Caco-2 (cell line): ENCODE measurements around the gene CDKAL1. TPM values are rescaled to one million over a fixed set of nuclear protein-coding genes. Genes with fewer than 3 reads are reported as not detected.
A peak's percentile ranks its signal among the peaks of the same experiment; 100 is the strongest.

Experiments
- BruUV-seq: library from RNA; stranded (reverse); fragments of 400-500 nt; replicated peaks from 2 replicates; lab custom pipeline; 2021; lab: Mats Ljungman, UMichigan
- CTCF ChIA-PET: fragments of 300-600 bp; sonication (Branson Sonifier 250); formaldehyde crosslinking; loops from one replicate; lab custom pipeline; 2022; ENCODE audit warnings: antibody characterized with exemption; lab: Charles Lee
- POLR2A ChIA-PET: fragments of 300-600 bp; sonication (Branson Sonifier 250); formaldehyde crosslinking; loops from one replicate; lab custom pipeline; 2022; ENCODE audit warnings: antibody characterized with exemption; lab: Charles Lee
- DNase-seq, 2 experiments: peaks; one replicate each; pipeline versions ENCODE4 v3.0.0 to v3.0.0-alpha.2; 2020 to 2022
- H3K27me3 ChIP-seq: replicated peaks from 2 replicates; pipeline ENCODE4 v1.6.0; 2011; ENCODE audit warnings: low read length; ENCODE audit not compliant: control insufficient read depth, insufficient read depth
- H3K36me3 ChIP-seq: 2 replicates; pipeline ENCODE4 v1.5.1; 2011; ENCODE audit warnings: low read length; ENCODE audit not compliant: control insufficient read depth, insufficient read depth
- H3K4me1 ChIP-seq: fragments of 250-450 bp; sonication (Bioruptor Pico); 2 replicates; pipeline ENCODE4 v1.5.1; 2020; ENCODE audit warnings: mild to moderate bottlenecking
- H3K4me3 ChIP-seq: 2 replicates; pipeline ENCODE4 v1.5.1; 2011; ENCODE audit warnings: low read depth, mild to moderate bottlenecking, control low read depth, low read length
- H3K9me3 ChIP-seq: fragments of 250-450 bp; sonication (Bioruptor Pico); 2 replicates; pipeline ENCODE4 v1.5.1; 2020; ENCODE audit warnings: mild to moderate bottlenecking, moderate library complexity
- H3K27ac Mint-ChIP-seq: one replicate; pipeline ENCODE4 v1.8.0; 2022; ENCODE audit warnings: mixed read lengths; ENCODE audit not compliant: unreplicated experiment
- H3K27me3 Mint-ChIP-seq: one replicate; pipeline ENCODE4 v1.8.0; 2022; ENCODE audit warnings: mixed read lengths; ENCODE audit not compliant: insufficient read depth, unreplicated experiment
- H3K36me3 Mint-ChIP-seq: one replicate; pipeline ENCODE4 v1.8.0; 2022; ENCODE audit warnings: mild to moderate bottlenecking, mixed read lengths; ENCODE audit not compliant: insufficient read depth, unreplicated experiment
- H3K4me1 Mint-ChIP-seq: one replicate; pipeline ENCODE4 v1.8.0; 2022; ENCODE audit warnings: low read depth, mixed read lengths; ENCODE audit not compliant: unreplicated experiment
- H3K4me3 Mint-ChIP-seq: one replicate; pipeline ENCODE4 v1.8.0; 2022; ENCODE audit warnings: mild to moderate bottlenecking, moderate library complexity, mixed read lengths; ENCODE audit not compliant: unreplicated experiment
- H3K9me3 Mint-ChIP-seq: one replicate; pipeline ENCODE4 v1.8.0; 2022; ENCODE audit warnings: mixed read lengths; ENCODE audit not compliant: unreplicated experiment
- CTCF ChIP-seq, 2 experiments: fragments of 200-600 bp in 1 of 2; IDR thresholded peaks; 1 replicate in 1 of 2; 2 replicates in 1 of 2; pipeline versions ENCODE4 v1.5.1 to v1.8.0; 2011 to 2022; ENCODE audit warnings: antibody characterized with exemption in 1 of 2, control low read depth in 1 of 2, inconsistent platforms in 1 of 2, low read depth in 1 of 2, low read length in 1 of 2, mild to moderate bottlenecking in 1 of 2, moderate library complexity in 1 of 2; ENCODE audit not compliant: insufficient read depth in 1 of 2, severe bottlenecking in 1 of 2, unreplicated experiment in 1 of 2
- intact Hi-C: fragments of 100-400 bp; cut with micrococcal nuclease; formaldehyde crosslinking; loops from one replicate; pipeline ENCODE4 v1.10.0; 2022; ENCODE audit not compliant: unreplicated experiment
- total RNA-seq: library from RNA; stranded (reverse); gene quantifications from 2 replicates; pipeline ENCODE4 v1.2.3, GENCODE V29; 2022

Gene CDKAL1
- total RNA-seq, 1 experiment from 2014 or later = 18.7 TPM

GRCh38 chr6:20533746-20534294, 437 bp upstream of the CDKAL1 start:
- BruUV-seq = TSS peak; percentile 69
- no peak for TF ChIP-seq CTCF (IDR thresholded peaks at IDR 0.05; ENCODE audit: insufficient read depth in 1 of 2, low read depth in 1 of 2, low read length in 1 of 2, severe bottlenecking in 1 of 2, unreplicated experiment in 1 of 2)
- Mint-ChIP-seq H3K27me3 (no peaks in the 10 kb centered on the region), H3K4me1 (peaks cover 11% of the 10 kb centered on the region), H3K27ac (peak overlapping the region; percentile 90), H3K4me3 (peak overlapping the region; percentile 93), H3K9me3 (no peaks in the 10 kb centered on the region), H3K36me3 (peaks cover 5% of the 10 kb centered on the region)
- POLR2A ChIA-PET = interaction anchor here (1.1 kb wide), 1 partner anchor 130 kb away, joined by 5 read pairs; no protein-coding TSS in a partner anchor
- intact Hi-C loops = no loop called here
- CTCF ChIA-PET = interaction anchor here (1.0 kb wide), 1 partner anchor 30 kb away, joined by 3 read pairs; no protein-coding TSS in a partner anchor
- H3K36me3 ChIP-seq = peaks cover 1% of the 10 kb centered on the region; the same call in 1 of the 2 replicates
- no peaks in the 10 kb centered on the region for H3K9me3 ChIP-seq
- peaks cover 5% of the 10 kb centered on the region; the same call in 1 of the 2 replicates for H3K4me1 ChIP-seq
- H3K27me3 ChIP-seq = no peaks in the 10 kb centered on the region
- peak overlapping the region; percentile 87 for H3K4me3 ChIP-seq
- no peak for DNase-seq

- no peaks in the 10 kb centered on the region for H3K9me3 Mint-ChIP-seq
- Histone ChIP-seq H3K27me3 (no peaks in the 10 kb centered on the region), H3K36me3 (peaks cover 1% of the 10 kb centered on the region; the same call in 1 of the 2 replicates), H3K4me1 (peaks cover 5% of the 10 kb centered on the region; the same call in 1 of the 2 replicates), H3K9me3 (no peaks in the 10 kb centered on the region), H3K4me3 (no peak overlapping the region)
- peaks cover 11% of the 10 kb centered on the region for H3K4me1 Mint-ChIP-seq
- peaks cover 11% of the 10 kb centered on the region for H3K36me3 Mint-ChIP-seq
- no peak overlapping the region for H3K27ac Mint-ChIP-seq
- H3K27me3 Mint-ChIP-seq = no peaks in the 10 kb centered on the region
- DNase-seq = no peak
- intact Hi-C loops = no loop called here
- ChIA-PET POLR2A (no interaction called here), CTCF (no interaction called here)
- H3K4me3 Mint-ChIP-seq = no peak overlapping the region
- no TSS peak for BruUV-seq
- no peak for TF ChIP-seq CTCF (IDR thresholded peaks at IDR 0.05; ENCODE audit: insufficient read depth in 1 of 2, low read depth in 1 of 2, low read length in 1 of 2, severe bottlenecking in 1 of 2, unreplicated experiment in 1 of 2)
Observed at GRCh38 chr6:20538131-20538662, 3.9 kb downstream of the CDKAL1 start.

- H3K4me3 ChIP-seq = no peak overlapping the region
- peaks cover under 1% of the 10 kb centered on the region; the same call in 1 of the 2 replicates for H3K4me1 ChIP-seq
- Mint-ChIP-seq H3K4me1 (peaks cover 11% of the 10 kb centered on the region), H3K27ac (no peak overlapping the region), H3K4me3 (no peak overlapping the region), H3K36me3 (peaks cover 11% of the 10 kb centered on the region), H3K27me3 (no peaks in the 10 kb centered on the region), H3K9me3 (no peaks in the 10 kb centered on the region)
- ChIA-PET POLR2A (no interaction called here), CTCF (no interaction called here)
- H3K9me3 ChIP-seq = no peaks in the 10 kb centered on the region
- intact Hi-C loops = no loop called here
- BruUV-seq = no TSS peak
- H3K36me3 ChIP-seq = peaks cover 1% of the 10 kb centered on the region; the same call in 1 of the 2 replicates
- DNase-seq = no peak
- TF ChIP-seq CTCF (IDR thresholded peaks at IDR 0.05; ENCODE audit: insufficient read depth in 1 of 2, low read depth in 1 of 2, low read length in 1 of 2, severe bottlenecking in 1 of 2, unreplicated experiment in 1 of 2) = no peak
- H3K27me3 ChIP-seq = no peaks in the 10 kb centered on the region
Observed at GRCh38 chr6:20538907-20539306, 4.7 kb downstream of the CDKAL1 start.
